Endothelial cell (in vitro differentiated cells): Measurements from ENCODE around the gene PCSK5. TPM values are rescaled to one million over a fixed set of nuclear protein-coding genes. Genes with fewer than 3 reads are reported as not detected.

Experiments used
- DNase-seq: peaks from one replicate; pipeline ENCODE4 v3.0.0; 2021; ENCODE audit warnings: low spot score
- H3K27ac Mint-ChIP-seq: one replicate; pipeline ENCODE4 v1.8.0; 2021; ENCODE audit warnings: mixed read lengths, inconsistent platforms; ENCODE audit not compliant: unreplicated experiment
- H3K27me3 Mint-ChIP-seq: one replicate; pipeline ENCODE4 v1.8.0; 2021; ENCODE audit warnings: mild to moderate bottlenecking, moderate library complexity, mixed read lengths, inconsistent platforms; ENCODE audit not compliant: unreplicated experiment
- H3K36me3 Mint-ChIP-seq: one replicate; pipeline ENCODE4 v1.8.0; 2021; ENCODE audit warnings: mild to moderate bottlenecking, low read depth, mixed read lengths, inconsistent platforms; ENCODE audit not compliant: unreplicated experiment
- H3K4me1 Mint-ChIP-seq: one replicate; pipeline ENCODE4 v1.8.0; 2021; ENCODE audit warnings: mild to moderate bottlenecking, mixed read lengths, inconsistent platforms; ENCODE audit not compliant: unreplicated experiment
- H3K4me3 Mint-ChIP-seq: one replicate; pipeline ENCODE4 v1.8.0; 2021; ENCODE audit warnings: mild to moderate bottlenecking, mixed read lengths, inconsistent platforms; ENCODE audit not compliant: unreplicated experiment
- H3K9me3 Mint-ChIP-seq: one replicate; pipeline ENCODE4 v1.8.0; 2021; ENCODE audit warnings: mixed read lengths, inconsistent platforms; ENCODE audit not compliant: unreplicated experiment
- long read RNA-seq: library from polyadenylated mRNA; unstranded; transcript quantifications from one replicate; pipeline ENCODE4 v2.0.0, GENCODE V29; 2020; ENCODE audit not compliant: unreplicated experiment
- total RNA-seq: library from RNA; stranded (reverse); fragmentation: NEBNext Ultra II Directional; extraction: Animal tissue kit (Norgen Biotek cat#: 25700); gene quantifications from one replicate; pipeline ENCODE4 v1.2.1, GENCODE V29; 2021; ENCODE audit not compliant: unreplicated experiment
- TF ChIP-seq, protein P1 (sequence below): fragments of 200-600 bp; sonication (generic); IDR thresholded peaks from one replicate; pipeline ENCODE4 v1.5.0; 2021; ENCODE audit warnings: antibody characterized with exemption; ENCODE audit not compliant: unreplicated experiment

The PCSK5 gene
- total RNA-seq, result 3.1 TPM
- long read RNA-seq, full-length matches to known transcripts, result 5 of 5 reads
- long read RNA-seq, partial matches to known transcripts, result 0 of 5 reads
- long read RNA-seq, other reads (novel, unspliced or antisense), result 0 of 5 reads

DNA sequence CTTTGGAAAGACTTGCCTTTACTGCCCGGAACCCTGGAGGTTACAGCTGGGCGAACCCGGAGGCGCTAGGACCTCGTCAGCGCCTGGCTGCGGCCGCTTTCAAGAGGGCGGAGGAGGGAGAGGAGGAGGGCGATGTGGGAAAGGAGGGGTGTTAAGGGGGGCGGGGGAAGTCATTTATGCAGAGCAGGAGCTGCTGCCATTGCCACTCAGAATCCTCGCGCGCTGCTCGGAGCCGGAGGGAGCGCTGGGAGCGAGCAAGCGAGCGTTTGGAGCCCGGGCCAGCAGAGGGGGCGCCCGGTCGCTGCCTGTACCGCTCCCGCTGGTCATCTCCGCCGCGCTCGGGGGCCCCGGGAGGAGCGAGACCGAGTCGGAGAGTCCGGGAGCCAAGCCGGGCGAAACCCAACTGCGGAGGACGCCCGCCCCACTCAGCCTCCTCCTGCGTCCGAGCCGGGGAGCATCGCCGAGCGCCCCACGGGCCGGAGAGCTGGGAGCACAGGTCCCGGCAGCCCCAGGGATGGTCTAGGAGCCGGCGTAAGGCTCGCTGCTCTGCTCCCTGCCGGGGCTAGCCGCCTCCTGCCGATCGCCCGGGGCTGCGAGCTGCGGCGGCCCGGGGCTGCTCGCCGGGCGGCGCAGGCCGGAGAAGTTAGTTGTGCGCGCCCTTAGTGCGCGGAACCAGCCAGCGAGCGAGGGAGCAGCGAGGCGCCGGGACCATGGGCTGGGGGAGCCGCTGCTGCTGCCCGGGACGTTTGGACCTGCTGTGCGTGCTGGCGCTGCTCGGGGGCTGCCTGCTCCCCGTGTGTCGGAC is at the start of gene PCSK5:
TSS of gene PCSK5 (plus strand) at position 202 of the 805 bp plus-strand sequence. CDS start at position 711, 509 bp downstream.
- Mint-ChIP-seq H3K9me3 (no peaks in the 10 kb centered on the region), H3K4me1 (peaks cover 15% of the 10 kb centered on the region), H3K27me3 (no peaks in the 10 kb centered on the region), H3K27ac (peak within 1 kb of the TSS; percentile 51), H3K36me3 (peaks cover 4% of the 10 kb centered on the region), H3K4me3 (peak within 1 kb of the TSS; percentile 97)
- peak; percentile 83 for DNase-seq
- TF ChIP-seq, protein P1, sequence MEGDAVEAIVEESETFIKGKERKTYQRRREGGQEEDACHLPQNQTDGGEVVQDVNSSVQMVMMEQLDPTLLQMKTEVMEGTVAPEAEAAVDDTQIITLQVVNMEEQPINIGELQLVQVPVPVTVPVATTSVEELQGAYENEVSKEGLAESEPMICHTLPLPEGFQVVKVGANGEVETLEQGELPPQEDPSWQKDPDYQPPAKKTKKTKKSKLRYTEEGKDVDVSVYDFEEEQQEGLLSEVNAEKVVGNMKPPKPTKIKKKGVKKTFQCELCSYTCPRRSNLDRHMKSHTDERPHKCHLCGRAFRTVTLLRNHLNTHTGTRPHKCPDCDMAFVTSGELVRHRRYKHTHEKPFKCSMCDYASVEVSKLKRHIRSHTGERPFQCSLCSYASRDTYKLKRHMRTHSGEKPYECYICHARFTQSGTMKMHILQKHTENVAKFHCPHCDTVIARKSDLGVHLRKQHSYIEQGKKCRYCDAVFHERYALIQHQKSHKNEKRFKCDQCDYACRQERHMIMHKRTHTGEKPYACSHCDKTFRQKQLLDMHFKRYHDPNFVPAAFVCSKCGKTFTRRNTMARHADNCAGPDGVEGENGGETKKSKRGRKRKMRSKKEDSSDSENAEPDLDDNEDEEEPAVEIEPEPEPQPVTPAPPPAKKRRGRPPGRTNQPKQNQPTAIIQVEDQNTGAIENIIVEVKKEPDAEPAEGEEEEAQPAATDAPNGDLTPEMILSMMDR, result no peak

DNA sequence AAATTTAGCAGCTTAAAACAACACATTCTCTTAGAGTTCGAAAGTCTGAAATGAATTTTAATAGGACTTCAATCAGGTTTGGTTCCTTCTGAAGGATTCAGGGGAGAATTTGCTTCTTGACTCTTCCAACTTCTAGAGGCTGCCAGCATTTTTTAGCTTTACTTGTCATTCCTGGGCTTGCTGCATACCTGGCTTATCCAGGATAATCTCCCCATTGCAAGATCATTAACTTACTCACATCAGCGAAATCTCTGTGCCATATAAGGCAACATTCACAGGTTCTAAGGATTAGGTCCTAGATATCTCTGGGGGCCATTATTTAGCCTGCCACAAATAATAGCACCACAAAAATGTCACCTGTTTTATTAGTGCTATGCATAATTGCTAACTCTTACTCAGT is 46.2 kb upstream of the PCSK5 start:
- Mint-ChIP-seq H3K4me1 (no peaks in the 10 kb centered on the region), H3K4me3 (no peak overlapping the region), H3K27me3 (no peaks in the 10 kb centered on the region), H3K9me3 (no peaks in the 10 kb centered on the region), H3K27ac (no peak overlapping the region), H3K36me3 (no peaks in the 10 kb centered on the region)
- TF ChIP-seq, protein P1, result no peak
- DNase-seq, result no peak

DNA sequence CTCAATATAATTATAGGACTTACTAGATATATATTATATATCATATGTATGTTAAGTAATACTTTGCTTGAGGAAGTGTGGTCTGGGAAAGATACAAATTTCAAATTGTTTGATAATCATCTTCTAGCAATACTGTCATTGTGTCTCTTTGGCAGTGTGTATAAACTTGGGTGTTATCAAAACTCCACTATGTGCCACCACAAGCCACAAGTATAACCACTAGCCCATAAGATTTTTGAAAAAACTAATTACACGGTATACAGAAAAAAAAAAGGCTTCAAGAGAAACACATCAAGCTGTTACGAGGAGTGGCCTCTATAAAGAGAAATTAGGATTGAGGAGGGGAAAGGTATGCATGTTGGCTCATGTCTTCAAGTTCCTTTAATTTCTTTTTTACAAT is 44.7 kb upstream of the PCSK5 start:
- TF ChIP-seq, protein P1, result no peak
- Mint-ChIP-seq H3K36me3 (no peaks in the 10 kb centered on the region), H3K27me3 (no peaks in the 10 kb centered on the region), H3K9me3 (no peaks in the 10 kb centered on the region), H3K4me3 (no peak overlapping the region), H3K4me1 (no peaks in the 10 kb centered on the region), H3K27ac (no peak overlapping the region)
- DNase-seq, result no peak

DNA sequence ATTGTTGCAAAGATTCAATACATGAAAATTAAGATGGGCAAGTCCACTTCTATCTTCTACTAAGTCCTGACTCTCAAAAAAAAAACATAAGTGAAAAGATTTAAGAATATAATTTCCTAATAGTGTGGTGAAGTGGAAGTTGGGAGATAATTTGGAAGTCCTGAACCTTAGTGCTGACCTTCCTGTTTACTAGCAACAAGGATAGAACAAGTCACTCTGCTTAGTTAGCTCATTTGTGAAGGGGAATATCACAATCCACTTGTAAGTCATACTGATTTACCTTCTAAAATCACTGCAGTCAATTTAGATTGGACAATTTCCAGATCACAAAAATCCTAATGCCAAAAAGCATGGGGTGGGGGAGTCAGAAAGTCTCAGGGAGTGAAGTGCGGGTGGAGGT is 43.4 kb upstream of the PCSK5 start:
- TF ChIP-seq, protein P1, result no peak
- Mint-ChIP-seq H3K4me3 (no peak overlapping the region), H3K36me3 (no peaks in the 10 kb centered on the region), H3K4me1 (no peaks in the 10 kb centered on the region), H3K27ac (no peak overlapping the region), H3K9me3 (no peaks in the 10 kb centered on the region), H3K27me3 (peaks cover 1% of the 10 kb centered on the region)
- no peak for DNase-seq
